GM08714 (cell line): ENCODE results near the gene DDHD1.

Experiments used
- H3K4me3 ChIP-seq: fragments of 200-500 bp; sonication (Bioruptor generic); 2 replicates; pipeline ENCODE4 v1.5.1; 2014; ENCODE audit warnings: mild to moderate bottlenecking, low read length, inconsistent platforms
- ZNF274 ChIP-seq: IDR thresholded peaks from 2 replicates; pipeline ENCODE4 v1.6.1; 2012; ENCODE audit warnings: mild to moderate bottlenecking, low read depth, low read length

Gene DDHD1

GRCh38 chr14:52987042-52987441, 166.1 kb downstream of the DDHD1 start:
- no peak overlapping the region for H3K4me3 ChIP-seq
- no peak for TF ChIP-seq ZNF274
